ENCODE data around the gene WDR20.
"Not testable (repeated sequence)": the region's sequence is repeated elsewhere in the genome, so short reads cannot be mapped to it uniquely, and the experiment has no call there.

The WDR20 gene

DNA sequence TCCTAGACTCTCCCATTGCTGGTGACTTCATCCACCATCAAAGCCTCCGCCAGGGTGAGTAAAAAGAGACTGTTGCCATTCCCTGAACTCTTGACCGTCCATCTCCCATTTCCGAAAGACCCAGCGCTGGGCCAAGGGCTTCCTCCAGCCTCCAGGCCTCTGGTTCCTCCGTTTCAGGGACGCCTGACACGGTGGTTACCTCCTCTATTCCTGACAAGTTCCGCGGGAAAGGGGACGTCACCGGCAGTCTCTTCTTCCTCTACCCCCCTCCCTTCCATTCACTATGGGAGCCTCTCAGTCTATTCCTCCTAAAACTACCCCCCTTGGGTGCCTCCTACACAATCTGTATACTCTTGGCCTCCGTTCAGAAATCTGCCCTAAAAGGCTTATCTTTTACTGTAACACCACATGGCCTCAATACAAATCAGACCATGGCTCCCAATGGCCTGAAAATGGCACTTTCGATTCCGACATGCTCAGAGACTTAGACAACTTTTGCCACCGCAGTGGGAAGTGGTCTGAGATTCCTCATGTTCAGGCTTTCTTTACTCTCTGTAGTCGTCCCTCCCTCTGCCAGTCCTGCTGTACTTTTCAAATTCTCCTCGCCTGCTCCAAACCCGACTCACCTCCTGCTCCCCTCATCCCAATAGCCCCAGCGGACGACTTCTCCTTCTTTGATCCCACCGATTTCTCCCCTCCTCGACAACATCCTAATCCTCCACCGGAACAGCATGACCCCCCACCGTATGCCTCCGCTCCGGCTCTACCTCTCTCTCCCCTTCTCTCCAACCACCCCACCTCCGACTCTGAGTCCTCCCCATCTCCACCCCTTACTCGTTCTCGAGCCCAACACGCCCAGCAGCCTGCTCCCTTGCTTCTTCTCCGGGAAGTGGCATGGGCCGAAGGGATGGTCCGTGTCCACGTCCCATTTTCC, 94.9 kb downstream of the WDR20 start:
- Histone ChIP-seq H3K9me3 (ENCODE audit: low read length) (no peaks in the 10 kb centered on the region), H3K4me1 (ENCODE audit: insufficient read depth, low read length) (no peaks in the 10 kb centered on the region), H3K4me3 (ENCODE audit: low read length) (no peak overlapping the region), H2AFZ (ENCODE audit: low read depth, low read length) (no peak overlapping the region), H3K27me3 (ENCODE audit: insufficient read depth, low read length) (no peaks in the 10 kb centered on the region), H3K36me3 (ENCODE audit: insufficient read depth, low read length) (peaks cover 6% of the 10 kb centered on the region)

DNA sequence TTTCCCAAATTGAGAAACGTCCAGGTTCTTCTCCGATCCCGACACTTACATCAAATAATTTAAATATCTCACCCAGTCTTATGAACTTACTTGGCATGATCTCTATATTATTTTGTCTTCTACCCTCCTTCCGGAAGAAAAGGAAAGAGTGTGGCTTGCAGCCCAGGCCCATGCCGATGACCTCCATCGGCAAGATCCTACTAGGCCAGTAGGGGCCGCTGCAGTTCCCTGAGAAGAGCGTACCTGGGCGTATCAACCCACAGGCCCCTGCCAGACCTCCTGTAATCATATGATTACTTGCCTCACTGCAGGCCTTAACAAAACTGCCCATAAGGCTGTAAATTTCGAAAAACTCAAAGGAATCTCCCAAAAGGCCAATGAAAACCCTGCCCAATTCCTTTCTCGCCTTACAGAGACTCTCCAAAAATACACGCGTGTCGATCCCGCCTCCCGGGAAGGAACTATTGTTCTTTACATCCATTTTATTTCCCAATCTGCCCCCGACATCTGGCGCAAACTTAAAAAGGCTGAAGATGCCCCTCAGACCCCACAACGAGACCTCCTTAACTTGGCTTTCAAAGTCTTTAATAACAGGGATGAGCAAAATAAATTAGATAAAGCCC, 95.7 kb downstream of the WDR20 start:
- Histone ChIP-seq H3K4me1 (ENCODE audit: insufficient read depth, low read length) (no peaks in the 10 kb centered on the region), H3K27me3 (ENCODE audit: insufficient read depth, low read length) (no peaks in the 10 kb centered on the region), H3K36me3 (ENCODE audit: insufficient read depth, low read length) (peaks cover 6% of the 10 kb centered on the region), H3K9me3 (ENCODE audit: low read length) (no peaks in the 10 kb centered on the region), H2AFZ (ENCODE audit: low read depth, low read length) (no peak overlapping the region), H3K4me3 (ENCODE audit: low read length) (no peak overlapping the region)

DNA sequence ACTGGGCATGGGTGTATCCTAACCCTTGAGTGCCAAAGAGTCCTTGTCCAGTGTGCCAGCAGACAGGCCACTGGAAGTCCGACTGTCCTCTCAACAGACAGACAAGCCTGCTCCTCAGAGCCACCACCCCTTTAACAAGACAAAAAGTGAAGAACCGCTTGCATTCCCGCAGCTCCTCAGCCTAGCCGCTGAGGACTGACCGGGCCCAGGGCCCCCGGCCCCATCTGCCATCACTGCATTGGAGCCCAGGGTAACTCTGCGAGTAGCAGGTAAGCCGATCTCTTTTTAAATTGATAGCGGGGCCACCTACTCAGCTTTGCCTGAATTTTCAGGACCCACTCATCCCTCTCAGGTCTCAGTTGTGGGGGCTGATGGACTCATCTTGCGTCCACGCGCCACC, 96.3 kb downstream of the WDR20 start:
- H3K4me1 ChIP-seq (ENCODE audit: insufficient read depth, low read length): no peaks in the 10 kb centered on the region
- no peaks in the 10 kb centered on the region for H3K27me3 ChIP-seq (ENCODE audit: insufficient read depth, low read length)
- no peaks in the 10 kb centered on the region for H3K9me3 ChIP-seq (ENCODE audit: low read length)

DNA sequence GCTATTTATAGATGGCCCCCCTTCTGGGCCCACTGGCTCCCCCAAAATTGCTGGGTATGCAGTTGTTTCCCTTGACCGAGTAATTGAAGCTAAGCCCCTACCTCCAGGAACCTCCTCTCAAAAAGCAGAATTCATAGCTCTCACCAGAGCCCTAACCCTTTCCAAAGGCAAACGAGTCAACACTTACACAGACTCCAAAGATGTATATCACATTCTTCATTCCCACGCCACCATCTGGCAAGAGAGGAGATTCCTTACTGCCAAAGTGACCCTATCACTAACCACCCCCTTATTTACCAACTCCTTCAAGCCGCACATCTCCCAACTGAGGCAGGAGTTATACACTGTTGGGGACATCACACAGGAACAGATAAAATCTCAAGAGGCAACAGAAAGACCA, 98.4 kb downstream of the WDR20 start:
- H3K4me3 ChIP-seq (ENCODE audit: low read length): no peak overlapping the region
- no peak overlapping the region for H2AFZ ChIP-seq (ENCODE audit: low read depth, low read length)
- no peaks in the 10 kb centered on the region for H3K4me1 ChIP-seq (ENCODE audit: insufficient read depth, low read length)
- no peaks in the 10 kb centered on the region for H3K36me3 ChIP-seq (ENCODE audit: insufficient read depth, low read length)
- peaks cover 2% of the 10 kb centered on the region for H3K9me3 ChIP-seq (ENCODE audit: low read length)
- H3K27me3 ChIP-seq (ENCODE audit: insufficient read depth, low read length): no peaks in the 10 kb centered on the region

More for the DNA sequence above, 96.3 kb downstream of the WDR20 start:
- H2AFZ ChIP-seq (ENCODE audit: low read depth, low read length): no peak overlapping the region
- peaks cover 6% of the 10 kb centered on the region for H3K36me3 ChIP-seq (ENCODE audit: insufficient read depth, low read length)
- H3K4me3 ChIP-seq (ENCODE audit: low read length): no peak overlapping the region

DNA sequence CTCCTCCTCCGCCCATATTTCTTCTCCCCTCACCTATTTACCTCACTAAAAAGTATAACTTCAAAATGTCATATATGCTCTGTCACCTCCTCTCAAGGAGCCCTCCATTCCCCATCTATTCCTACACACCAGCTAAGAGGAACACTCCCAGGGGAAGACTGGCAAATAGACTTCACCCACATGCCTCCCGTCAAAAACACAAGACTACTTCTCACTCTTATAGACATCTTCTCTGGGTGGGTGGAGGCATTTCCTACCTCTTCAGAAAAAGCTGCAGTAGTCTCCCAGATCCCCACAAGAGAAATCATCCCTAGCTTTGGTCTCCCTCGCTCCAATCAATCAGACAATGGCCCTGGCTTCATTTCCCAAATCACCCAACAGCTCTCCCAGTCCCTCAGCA, 99.1 kb downstream of the WDR20 start:
- Histone ChIP-seq H3K4me1 (ENCODE audit: insufficient read depth, low read length) (no peaks in the 10 kb centered on the region), H3K9me3 (ENCODE audit: low read length) (peaks cover 2% of the 10 kb centered on the region), H2AFZ (ENCODE audit: low read depth, low read length) (no peak overlapping the region), H3K36me3 (ENCODE audit: insufficient read depth, low read length) (no peaks in the 10 kb centered on the region), H3K27me3 (ENCODE audit: insufficient read depth, low read length) (no peaks in the 10 kb centered on the region), H3K4me3 (ENCODE audit: low read length) (no peak overlapping the region)

DNA sequence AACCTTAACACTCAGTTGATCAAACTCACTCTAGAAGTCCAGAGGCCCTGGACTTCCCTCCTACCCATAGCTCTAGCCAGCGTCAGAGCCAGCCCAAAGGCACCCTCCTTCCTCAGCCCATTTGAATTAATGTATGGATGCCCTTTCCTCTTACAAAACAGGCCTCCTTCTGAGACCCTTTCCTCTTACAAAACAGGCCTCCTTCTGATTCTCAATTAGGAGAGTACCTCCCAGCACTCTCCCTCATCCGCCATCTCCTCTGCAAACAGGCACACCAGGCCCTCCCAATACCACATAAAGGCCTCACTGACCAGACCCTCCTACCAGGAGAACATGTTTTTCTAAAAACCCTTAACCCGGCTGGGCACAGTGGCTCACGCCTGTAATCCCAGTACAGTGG, 99.5 kb downstream of the WDR20 start:
- Histone ChIP-seq H3K36me3 (ENCODE audit: insufficient read depth, low read length) (no peaks in the 10 kb centered on the region), H3K9me3 (ENCODE audit: low read length) (peaks cover 2% of the 10 kb centered on the region), H3K4me3 (ENCODE audit: low read length) (no peak overlapping the region), H2AFZ (ENCODE audit: low read depth, low read length) (no peak overlapping the region), H3K27me3 (ENCODE audit: insufficient read depth, low read length) (no peaks in the 10 kb centered on the region), H3K4me1 (ENCODE audit: insufficient read depth, low read length) (no peaks in the 10 kb centered on the region)

DNA sequence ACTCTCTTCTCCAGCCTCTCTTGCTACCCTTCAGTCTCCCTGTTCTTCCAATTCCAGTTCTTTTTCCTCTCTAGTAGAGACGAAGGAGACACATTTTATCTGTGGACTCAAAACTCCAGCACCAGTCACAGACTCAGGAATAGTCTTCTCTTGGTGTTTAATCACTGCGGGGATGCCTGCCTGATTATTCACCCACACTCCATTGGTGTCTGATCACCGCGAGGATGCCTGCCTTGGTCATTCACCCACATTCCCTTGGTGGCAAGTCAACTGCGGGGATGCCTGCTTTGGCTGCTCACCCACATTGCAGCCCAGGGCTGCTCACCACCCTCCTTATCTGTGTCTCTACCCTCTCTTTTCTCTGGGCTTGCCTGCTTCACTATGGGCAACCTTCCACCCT, 100.8 kb downstream of the WDR20 start:
- H3K9me3 ChIP-seq (ENCODE audit: low read length); H3K27me3 ChIP-seq (ENCODE audit: insufficient read depth, low read length); H3K4me1 ChIP-seq (ENCODE audit: insufficient read depth, low read length): not testable (repeated sequence)

DNA sequence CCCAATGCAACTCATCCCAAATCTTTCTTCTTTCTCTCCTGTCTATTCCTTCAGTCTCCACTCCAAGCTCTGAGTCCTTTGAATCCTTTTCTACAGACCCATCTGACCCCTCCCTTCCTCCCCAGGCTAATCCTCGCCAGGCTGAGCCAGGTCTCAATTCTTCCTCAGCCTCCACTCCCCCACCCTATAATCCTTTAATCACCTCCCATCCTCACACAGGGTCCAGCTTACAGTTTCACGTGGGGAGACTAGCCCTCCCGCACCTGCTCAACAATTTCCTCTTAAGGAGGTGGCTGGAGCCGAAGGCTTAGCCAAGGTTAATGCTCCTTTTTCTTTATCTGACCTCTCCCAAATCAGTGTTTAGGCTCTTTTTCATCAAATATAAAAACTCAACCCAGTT, 101.5 kb downstream of the WDR20 start:
- Histone ChIP-seq H3K27me3 (ENCODE audit: insufficient read depth, low read length) (no peaks in the 10 kb centered on the region), H3K4me1 (ENCODE audit: insufficient read depth, low read length) (no peaks in the 10 kb centered on the region), H3K9me3 (ENCODE audit: low read length) (peaks cover 2% of the 10 kb centered on the region), H3K36me3 (ENCODE audit: insufficient read depth, low read length) (no peaks in the 10 kb centered on the region), H2AFZ (ENCODE audit: low read depth, low read length) (no peak overlapping the region), H3K4me3 (ENCODE audit: low read length) (no peak overlapping the region)

More for the DNA sequence above, 100.8 kb downstream of the WDR20 start:
- not testable (repeated sequence) for H2AFZ ChIP-seq (ENCODE audit: low read depth, low read length); H3K4me3 ChIP-seq (ENCODE audit: low read length); H3K36me3 ChIP-seq (ENCODE audit: insufficient read depth, low read length)

DNA sequence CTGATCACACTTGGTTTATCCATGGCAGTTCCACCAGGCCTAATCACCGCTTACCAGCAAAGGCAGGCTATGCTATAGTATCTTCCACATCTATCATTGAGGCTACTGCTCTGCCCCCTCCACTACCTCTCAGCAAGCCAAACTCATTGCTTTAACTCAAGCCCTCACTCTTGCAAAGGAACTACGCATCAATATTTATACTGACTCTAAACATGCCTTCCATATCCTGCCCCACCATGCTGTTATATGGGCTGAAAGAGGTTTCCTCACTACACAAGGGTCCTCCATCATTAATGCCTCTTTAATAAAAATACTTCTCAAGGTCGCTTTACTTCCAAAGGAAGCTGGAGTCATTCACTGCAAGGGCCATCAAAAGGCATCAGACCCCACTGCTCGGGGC, 104.1 kb downstream of the WDR20 start:
- H3K36me3 ChIP-seq (ENCODE audit: insufficient read depth, low read length); H3K4me3 ChIP-seq (ENCODE audit: low read length); H3K9me3 ChIP-seq (ENCODE audit: low read length); H3K27me3 ChIP-seq (ENCODE audit: insufficient read depth, low read length); H3K4me1 ChIP-seq (ENCODE audit: insufficient read depth, low read length); H2AFZ ChIP-seq (ENCODE audit: low read depth, low read length): not testable (repeated sequence)

DNA sequence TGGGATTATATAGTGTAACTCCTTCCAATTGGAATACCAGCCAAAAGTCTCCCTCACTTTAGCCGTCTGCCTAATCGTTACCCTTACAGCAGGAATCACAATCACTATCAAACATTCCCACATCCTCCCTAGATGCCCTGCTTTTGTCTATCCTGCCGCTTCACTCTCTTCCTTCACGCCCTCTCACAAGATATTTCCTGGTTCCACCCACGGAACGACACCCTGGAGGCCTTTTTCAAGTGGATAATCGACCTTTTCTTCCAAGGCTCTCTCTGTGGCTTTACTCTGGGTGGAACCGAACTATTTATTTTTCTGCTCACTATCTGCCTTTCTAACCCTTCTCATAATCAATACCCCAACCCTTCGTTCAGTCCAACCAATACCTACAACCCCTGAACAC, 106.4 kb downstream of the WDR20 start:
- H3K4me3 ChIP-seq (ENCODE audit: low read length): no peak overlapping the region
- peaks cover 5% of the 10 kb centered on the region for H3K9me3 ChIP-seq (ENCODE audit: low read length)
- H3K4me1 ChIP-seq (ENCODE audit: insufficient read depth, low read length): no peaks in the 10 kb centered on the region
- no peaks in the 10 kb centered on the region for H3K27me3 ChIP-seq (ENCODE audit: insufficient read depth, low read length)
- H3K36me3 ChIP-seq (ENCODE audit: insufficient read depth, low read length): peaks cover 9% of the 10 kb centered on the region
- H2AFZ ChIP-seq (ENCODE audit: low read depth, low read length): no peak overlapping the region

DNA sequence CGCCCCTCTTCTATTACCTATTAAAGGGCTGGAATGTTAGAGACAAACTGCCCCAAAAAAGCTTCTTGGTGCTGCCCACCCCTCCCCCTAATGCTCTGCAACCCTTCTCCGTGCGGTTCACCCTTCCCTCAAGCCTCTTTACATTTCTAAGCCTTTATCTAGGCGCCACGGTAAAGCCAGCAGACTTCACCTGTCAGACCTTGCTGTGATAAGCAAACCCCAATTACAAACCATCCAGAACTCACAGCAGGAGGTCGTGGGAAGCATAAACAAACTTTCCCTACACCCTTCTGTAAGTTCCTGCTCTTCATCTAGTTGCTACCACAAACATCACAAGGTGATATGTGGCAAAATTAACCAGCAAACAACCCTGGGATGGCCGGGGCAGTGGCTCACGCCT, 108.4 kb downstream of the WDR20 start:
- Histone ChIP-seq H2AFZ (ENCODE audit: low read depth, low read length) (no peak overlapping the region), H3K4me1 (ENCODE audit: insufficient read depth, low read length) (no peaks in the 10 kb centered on the region), H3K36me3 (ENCODE audit: insufficient read depth, low read length) (peaks cover 9% of the 10 kb centered on the region), H3K9me3 (ENCODE audit: low read length) (peaks cover 3% of the 10 kb centered on the region), H3K27me3 (ENCODE audit: insufficient read depth, low read length) (no peaks in the 10 kb centered on the region), H3K4me3 (ENCODE audit: low read length) (no peak overlapping the region)

DNA sequence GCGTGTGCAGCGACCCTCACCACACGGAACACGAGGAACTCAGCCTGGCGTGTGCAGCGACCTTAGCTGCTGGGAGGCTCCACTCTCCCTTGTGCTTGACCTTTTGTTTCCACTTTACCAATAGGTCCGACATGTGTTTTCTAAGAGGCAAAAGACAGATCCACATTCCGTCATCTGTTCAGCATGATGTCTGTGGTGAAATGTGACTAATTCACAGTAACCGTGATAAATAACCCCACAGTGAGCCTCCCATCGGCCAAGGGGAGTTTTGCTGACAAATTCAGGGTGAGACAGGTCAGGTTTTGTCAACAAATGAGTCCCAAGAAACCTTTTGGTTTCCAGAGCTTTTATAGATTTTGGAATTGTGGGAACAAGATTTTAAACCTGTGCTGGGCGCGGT, 109.3 kb downstream of the WDR20 start:
- H2AFZ ChIP-seq (ENCODE audit: low read depth, low read length): no peak overlapping the region
- no peaks in the 10 kb centered on the region for H3K27me3 ChIP-seq (ENCODE audit: insufficient read depth, low read length)
- H3K4me3 ChIP-seq (ENCODE audit: low read length): no peak overlapping the region
- no peaks in the 10 kb centered on the region for H3K4me1 ChIP-seq (ENCODE audit: insufficient read depth, low read length)
- H3K36me3 ChIP-seq (ENCODE audit: insufficient read depth, low read length): peaks cover 9% of the 10 kb centered on the region
- H3K9me3 ChIP-seq (ENCODE audit: low read length): peaks cover 3% of the 10 kb centered on the region

DNA sequence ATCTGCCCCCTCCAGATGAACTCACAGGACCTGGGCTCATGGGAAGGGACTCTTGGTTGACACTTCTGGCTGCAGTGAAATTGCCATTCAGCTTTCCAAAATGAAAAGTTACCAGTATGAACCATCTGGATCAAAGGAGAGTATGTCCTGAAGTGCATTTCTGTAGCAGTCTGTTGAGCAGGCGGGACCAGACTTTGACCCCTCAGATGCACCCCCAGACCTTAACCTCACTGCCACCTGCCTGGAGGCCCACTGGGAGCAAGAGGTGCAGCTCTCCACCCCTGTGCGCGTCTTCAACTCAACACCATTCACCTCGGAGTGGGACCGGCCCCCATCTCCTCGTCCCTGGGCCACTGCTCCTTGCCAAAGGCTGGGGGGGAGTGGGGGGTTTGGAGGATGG, 110.3 kb downstream of the WDR20 start:
- H3K27me3 ChIP-seq (ENCODE audit: insufficient read depth, low read length): no peaks in the 10 kb centered on the region
- no peaks in the 10 kb centered on the region for H3K4me1 ChIP-seq (ENCODE audit: insufficient read depth, low read length)
- H3K4me3 ChIP-seq (ENCODE audit: low read length): no peak overlapping the region
- peaks cover 3% of the 10 kb centered on the region for H3K9me3 ChIP-seq (ENCODE audit: low read length)
- no peak overlapping the region for H2AFZ ChIP-seq (ENCODE audit: low read depth, low read length)
- H3K36me3 ChIP-seq (ENCODE audit: insufficient read depth, low read length): peaks cover 9% of the 10 kb centered on the region

Data from neuron (in vitro differentiated cells).